Measurements from ENCODE around the gene IL2RA.

DNA sequence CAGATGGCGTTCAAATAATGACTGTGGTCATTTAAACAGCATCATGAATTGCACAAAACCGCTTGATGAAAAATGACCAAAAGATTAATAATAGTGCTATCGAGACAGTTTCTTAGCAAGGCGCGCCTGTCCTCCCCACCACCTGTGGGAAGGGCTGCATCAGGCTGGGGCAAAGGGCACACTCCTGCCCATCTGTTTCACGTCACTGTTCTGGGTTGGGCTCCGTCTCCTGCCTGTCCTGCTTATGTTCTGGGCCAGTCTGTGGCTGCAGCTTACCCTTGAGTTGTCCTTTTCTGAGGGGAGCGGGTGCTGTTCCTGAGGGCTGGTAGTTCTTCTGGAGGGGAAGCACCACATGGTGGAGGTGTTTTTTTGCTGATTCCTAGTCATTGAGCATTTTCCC lies 40.0 kb upstream of the IL2RA start:
- TF ChIP-seq, protein P1, sequence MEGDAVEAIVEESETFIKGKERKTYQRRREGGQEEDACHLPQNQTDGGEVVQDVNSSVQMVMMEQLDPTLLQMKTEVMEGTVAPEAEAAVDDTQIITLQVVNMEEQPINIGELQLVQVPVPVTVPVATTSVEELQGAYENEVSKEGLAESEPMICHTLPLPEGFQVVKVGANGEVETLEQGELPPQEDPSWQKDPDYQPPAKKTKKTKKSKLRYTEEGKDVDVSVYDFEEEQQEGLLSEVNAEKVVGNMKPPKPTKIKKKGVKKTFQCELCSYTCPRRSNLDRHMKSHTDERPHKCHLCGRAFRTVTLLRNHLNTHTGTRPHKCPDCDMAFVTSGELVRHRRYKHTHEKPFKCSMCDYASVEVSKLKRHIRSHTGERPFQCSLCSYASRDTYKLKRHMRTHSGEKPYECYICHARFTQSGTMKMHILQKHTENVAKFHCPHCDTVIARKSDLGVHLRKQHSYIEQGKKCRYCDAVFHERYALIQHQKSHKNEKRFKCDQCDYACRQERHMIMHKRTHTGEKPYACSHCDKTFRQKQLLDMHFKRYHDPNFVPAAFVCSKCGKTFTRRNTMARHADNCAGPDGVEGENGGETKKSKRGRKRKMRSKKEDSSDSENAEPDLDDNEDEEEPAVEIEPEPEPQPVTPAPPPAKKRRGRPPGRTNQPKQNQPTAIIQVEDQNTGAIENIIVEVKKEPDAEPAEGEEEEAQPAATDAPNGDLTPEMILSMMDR (IDR thresholded peaks at IDR 0.05) = no peak
- TF ChIP-seq EZH2 (IDR thresholded peaks at IDR 0.05; ENCODE audit: borderline replicate concordance, insufficient read depth, low read depth, low read length, poor library complexity, severe bottlenecking) = no peak
